SK-N-SH treated with all-trans-retinoic acid at 6 μM for 48 hours (cell line): ENCODE data around the gene TFDP1.
"Not testable (repeated sequence)": the region's sequence is repeated elsewhere in the genome, so short reads cannot be mapped to it uniquely, and the experiment has no call there.

Source experiments
- ATAC-seq: fragments of 200-7000 bp; cut with Tn5 transposase; 3 replicates; pipeline ENCODE4 v1.9.1; 2020; ENCODE audit warnings: mild to moderate bottlenecking, moderate library complexity
- ARNTL ChIP-seq: fragments of 450-650 bp; formaldehyde crosslinking; IDR thresholded peaks from 2 replicates; pipeline ENCODE4 v1.5.0; 2020; ENCODE audit warnings: low read depth, mild to moderate bottlenecking, moderate library complexity, borderline replicate concordance
- BACH2 ChIP-seq: fragments of 250-450 bp; sonication (Bioruptor Pico); IDR thresholded peaks from 2 replicates; pipeline ENCODE4 v1.9.0; 2021; ENCODE audit warnings: mild to moderate bottlenecking, borderline replicate concordance
- CREB5 ChIP-seq: fragments of 250-450 bp; sonication (Bioruptor Pico); IDR thresholded peaks from 2 replicates; pipeline ENCODE4 v1.5.1; 2020; ENCODE audit warnings: low read depth, mild to moderate bottlenecking, moderate library complexity
- CSDC2 ChIP-seq: fragments of 250-450 bp; sonication (Bioruptor Pico); IDR thresholded peaks from 2 replicates; pipeline ENCODE4 v1.5.0; 2020; ENCODE audit warnings: mild to moderate bottlenecking, moderate library complexity
- CSRNP3 ChIP-seq: fragments of 250-450 bp; sonication (Bioruptor Pico); IDR thresholded peaks from 2 replicates; pipeline ENCODE4 v1.5.1; 2021; ENCODE audit warnings: mild to moderate bottlenecking, moderate library complexity
- ESRRG ChIP-seq: fragments of 250-450 bp; sonication (Bioruptor Pico); IDR thresholded peaks from 2 replicates; pipeline ENCODE4 v1.6.1; 2021; ENCODE audit warnings: mild to moderate bottlenecking
- GLIS3 ChIP-seq: fragments of 250-450 bp; sonication (Bioruptor Pico); IDR thresholded peaks from 2 replicates; pipeline ENCODE4 v1.5.0; 2020; ENCODE audit warnings: mild to moderate bottlenecking, moderate library complexity
- ISL1 ChIP-seq: fragments of 250-450 bp; sonication (Bioruptor Pico); IDR thresholded peaks from 2 replicates; pipeline ENCODE4 v2.1.2; 2022; ENCODE audit warnings: mild to moderate bottlenecking, moderate library complexity
- OSR1 ChIP-seq: fragments of 250-450 bp; sonication (Bioruptor Pico); IDR thresholded peaks from 2 replicates; pipeline ENCODE4 v1.8.0; 2022; ENCODE audit warnings: moderate library complexity, mild to moderate bottlenecking, inconsistent platforms
- PATZ1 ChIP-seq: fragments of 250-450 bp; sonication (Bioruptor Pico); IDR thresholded peaks from 2 replicates; pipeline ENCODE4 v1.8.0; 2020; ENCODE audit warnings: mild to moderate bottlenecking, moderate library complexity, borderline replicate concordance
- POU6F1 ChIP-seq: fragments of 250-450 bp; sonication (Bioruptor Pico); IDR thresholded peaks from 2 replicates; pipeline ENCODE4 v1.8.0; 2021; ENCODE audit warnings: low read depth, mild to moderate bottlenecking, moderate library complexity, borderline replicate concordance
- PPARA ChIP-seq: fragments of 250-450 bp; sonication (Bioruptor Pico); IDR thresholded peaks from 2 replicates; pipeline ENCODE4 v1.5.0; 2020; ENCODE audit warnings: mild to moderate bottlenecking, borderline replicate concordance
- RARB ChIP-seq: fragments of 250-450 bp; sonication (Bioruptor Pico); IDR thresholded peaks from 2 replicates; pipeline ENCODE4 v1.8.0; 2021; ENCODE audit warnings: mild to moderate bottlenecking, moderate library complexity
- SNAI2 ChIP-seq: fragments of 250-450 bp; sonication (Bioruptor Pico); IDR thresholded peaks from 2 replicates; pipeline ENCODE4 v1.5.0; 2020; ENCODE audit warnings: mild to moderate bottlenecking, moderate library complexity
- TOX ChIP-seq: fragments of 250-450 bp; sonication (Bioruptor Pico); IDR thresholded peaks from 2 replicates; pipeline ENCODE4 v1.8.0; 2021; ENCODE audit warnings: mild to moderate bottlenecking, moderate library complexity, borderline replicate concordance
- TSHZ2 ChIP-seq: fragments of 250-450 bp; sonication (Bioruptor Pico); IDR thresholded peaks from 2 replicates; pipeline ENCODE4 v1.5.0; 2020; ENCODE audit warnings: mild to moderate bottlenecking, moderate library complexity
- ZC3H10 ChIP-seq: fragments of 250-450 bp; sonication (Bioruptor Pico); IDR thresholded peaks from 2 replicates; pipeline ENCODE4 v1.5.1; 2021; ENCODE audit warnings: mild to moderate bottlenecking, moderate library complexity
- ZFP3 ChIP-seq: fragments of 250-450 bp; sonication (Bioruptor Pico); IDR thresholded peaks from 2 replicates; pipeline ENCODE4 v1.5.0; 2020; ENCODE audit warnings: mild to moderate bottlenecking, moderate library complexity
- ZFP30 ChIP-seq: fragments of 450-650 bp; formaldehyde crosslinking; IDR thresholded peaks from 2 replicates; pipeline ENCODE4 v1.5.0; 2022; ENCODE audit warnings: mild to moderate bottlenecking, moderate library complexity
- ZNF565 ChIP-seq: fragments of 450-650 bp; formaldehyde crosslinking; conservative IDR thresholded peaks from 2 replicates; pipeline ENCODE4 v1.5.0; 2020; ENCODE audit warnings: low read depth, mild to moderate bottlenecking, moderate library complexity
- ZNF70 ChIP-seq: fragments of 450-650 bp; formaldehyde crosslinking; IDR thresholded peaks from 2 replicates; pipeline ENCODE4 v1.5.0; 2020; ENCODE audit warnings: mild to moderate bottlenecking, moderate library complexity
- ZNF8 ChIP-seq: fragments of 450-650 bp; formaldehyde crosslinking; IDR thresholded peaks from 2 replicates; pipeline ENCODE4 v1.5.0; 2020; ENCODE audit warnings: mild to moderate bottlenecking, moderate library complexity

Gene TFDP1

GRCh38 chr13:113624235-113624587 lies 39.7 kb downstream of the TFDP1 start:
- no peak for ATAC-seq
- no peak for TF ChIP-seq ISL1
- no peak for TF ChIP-seq TOX (CRISPR knock-in tag)
- TF ChIP-seq ZNF565 (CRISPR knock-in tag): no peak
- no peak for TF ChIP-seq SNAI2 (CRISPR knock-in tag)
- TF ChIP-seq ZFP3 (CRISPR knock-in tag): no peak
- no peak for TF ChIP-seq ZNF70 (CRISPR knock-in tag)
- TF ChIP-seq ZFP30 (CRISPR knock-in tag): no peak
- TF ChIP-seq CSDC2 (CRISPR knock-in tag): no peak
- TF ChIP-seq RARB: no peak
- TF ChIP-seq BACH2 (CRISPR knock-in tag): no peak
- TF ChIP-seq PPARA (CRISPR knock-in tag): no peak
- TF ChIP-seq ESRRG (CRISPR knock-in tag): no peak
- TF ChIP-seq ARNTL (CRISPR knock-in tag): no peak
- no peak for TF ChIP-seq ZC3H10 (CRISPR knock-in tag)
- TF ChIP-seq CSRNP3: no peak
- no peak for TF ChIP-seq TSHZ2

- not testable (repeated sequence) for ATAC-seq
These were observed 40.2 kb downstream of the TFDP1 start for GRCh38 chr13:113624640-113625304.

- TF ChIP-seq ZNF8 (no peak), SNAI2 (CRISPR knock-in tag) (no peak), OSR1 (CRISPR knock-in tag) (no peak), RARB (no peak), POU6F1 (no peak), CREB5 (no peak), ZNF565 (CRISPR knock-in tag) (no peak), PPARA (CRISPR knock-in tag) (no peak), GLIS3 (CRISPR knock-in tag) (no peak), TSHZ2 (no peak), ARNTL (CRISPR knock-in tag) (no peak), PATZ1 (CRISPR knock-in tag) (no peak)
- TF ChIP-seq, all 23 proteins: peak for 0
- ATAC-seq: peak; percentile 70
These were observed 41.6 kb downstream of the TFDP1 start for GRCh38 chr13:113625965-113626721.
